Measurements from ENCODE around the gene TNPO1. TPM values are rescaled to one million over a fixed set of nuclear protein-coding genes. Genes with fewer than 3 reads are reported as not detected.

The TNPO1 gene
- total and polyA plus RNA-seq, 2 of the 13 experiments (the other 11 are each of a cell fraction or from before 2014, with no cell fraction given), result 26.7 to 123 TPM

DNA sequence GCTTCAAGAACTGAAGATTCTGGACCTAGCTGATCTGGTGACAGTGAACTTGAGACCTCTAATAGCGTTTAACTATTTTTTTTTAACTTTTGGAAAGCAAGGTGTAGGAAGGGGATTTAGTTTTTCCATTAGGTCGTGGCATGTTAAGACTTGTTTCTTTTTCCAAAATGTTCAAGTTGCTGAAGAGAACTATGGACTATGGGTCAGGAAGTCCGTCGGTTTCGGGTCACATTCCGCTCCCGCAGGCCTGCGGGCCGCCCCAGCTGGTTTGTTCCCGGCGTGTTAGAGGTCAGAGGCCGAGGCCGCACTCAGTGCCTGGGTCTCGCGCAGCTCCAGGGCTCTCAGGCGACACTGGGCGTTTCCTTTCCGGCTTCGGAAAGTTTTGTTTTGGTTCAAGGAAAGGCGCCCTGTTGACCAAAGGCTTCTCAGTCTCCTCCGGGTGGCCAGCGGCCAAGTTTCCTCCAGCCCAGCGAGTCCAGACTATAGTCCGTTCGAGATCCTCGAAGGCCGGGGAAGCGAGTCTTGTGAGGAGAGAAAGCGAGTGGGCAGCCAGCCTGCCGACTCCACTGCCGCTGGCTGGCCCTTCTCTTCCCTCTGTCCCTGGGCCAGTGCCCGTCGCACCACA, 138.8 kb downstream of the TNPO1 start (continued):
- no peak for TF ChIP-seq ZUFSP (CRISPR knock-in tag; IDR thresholded peaks at IDR 0.05; ENCODE audit: borderline replicate concordance)
- no peak for TF ChIP-seq RORA (CRISPR knock-in tag; IDR thresholded peaks at IDR 0.05)
- TF ChIP-seq ZNF724P (CRISPR knock-in tag; IDR thresholded peaks at IDR 0.05; ENCODE audit: borderline replicate concordance), result no peak
- no peak for TF ChIP-seq NFATC3 (CRISPR knock-in tag; IDR thresholded peaks at IDR 0.05)
- TF ChIP-seq DNMT3B (CRISPR knock-in tag; conservative IDR thresholded peaks at IDR 0.05), result no peak
- TF ChIP-seq ZNF12 (CRISPR knock-in tag; IDR thresholded peaks at IDR 0.05), result 0 out of 2 replicates have a peak, but pooled peaks have one; percentile 6
- TF ChIP-seq KLF11 (CRISPR knock-in tag; IDR thresholded peaks at IDR 0.05), result no peak
- no peak for TF ChIP-seq ZNF615 (CRISPR knock-in tag; IDR thresholded peaks at IDR 0.05; ENCODE audit: borderline replicate concordance)
- TF ChIP-seq, protein P1, sequence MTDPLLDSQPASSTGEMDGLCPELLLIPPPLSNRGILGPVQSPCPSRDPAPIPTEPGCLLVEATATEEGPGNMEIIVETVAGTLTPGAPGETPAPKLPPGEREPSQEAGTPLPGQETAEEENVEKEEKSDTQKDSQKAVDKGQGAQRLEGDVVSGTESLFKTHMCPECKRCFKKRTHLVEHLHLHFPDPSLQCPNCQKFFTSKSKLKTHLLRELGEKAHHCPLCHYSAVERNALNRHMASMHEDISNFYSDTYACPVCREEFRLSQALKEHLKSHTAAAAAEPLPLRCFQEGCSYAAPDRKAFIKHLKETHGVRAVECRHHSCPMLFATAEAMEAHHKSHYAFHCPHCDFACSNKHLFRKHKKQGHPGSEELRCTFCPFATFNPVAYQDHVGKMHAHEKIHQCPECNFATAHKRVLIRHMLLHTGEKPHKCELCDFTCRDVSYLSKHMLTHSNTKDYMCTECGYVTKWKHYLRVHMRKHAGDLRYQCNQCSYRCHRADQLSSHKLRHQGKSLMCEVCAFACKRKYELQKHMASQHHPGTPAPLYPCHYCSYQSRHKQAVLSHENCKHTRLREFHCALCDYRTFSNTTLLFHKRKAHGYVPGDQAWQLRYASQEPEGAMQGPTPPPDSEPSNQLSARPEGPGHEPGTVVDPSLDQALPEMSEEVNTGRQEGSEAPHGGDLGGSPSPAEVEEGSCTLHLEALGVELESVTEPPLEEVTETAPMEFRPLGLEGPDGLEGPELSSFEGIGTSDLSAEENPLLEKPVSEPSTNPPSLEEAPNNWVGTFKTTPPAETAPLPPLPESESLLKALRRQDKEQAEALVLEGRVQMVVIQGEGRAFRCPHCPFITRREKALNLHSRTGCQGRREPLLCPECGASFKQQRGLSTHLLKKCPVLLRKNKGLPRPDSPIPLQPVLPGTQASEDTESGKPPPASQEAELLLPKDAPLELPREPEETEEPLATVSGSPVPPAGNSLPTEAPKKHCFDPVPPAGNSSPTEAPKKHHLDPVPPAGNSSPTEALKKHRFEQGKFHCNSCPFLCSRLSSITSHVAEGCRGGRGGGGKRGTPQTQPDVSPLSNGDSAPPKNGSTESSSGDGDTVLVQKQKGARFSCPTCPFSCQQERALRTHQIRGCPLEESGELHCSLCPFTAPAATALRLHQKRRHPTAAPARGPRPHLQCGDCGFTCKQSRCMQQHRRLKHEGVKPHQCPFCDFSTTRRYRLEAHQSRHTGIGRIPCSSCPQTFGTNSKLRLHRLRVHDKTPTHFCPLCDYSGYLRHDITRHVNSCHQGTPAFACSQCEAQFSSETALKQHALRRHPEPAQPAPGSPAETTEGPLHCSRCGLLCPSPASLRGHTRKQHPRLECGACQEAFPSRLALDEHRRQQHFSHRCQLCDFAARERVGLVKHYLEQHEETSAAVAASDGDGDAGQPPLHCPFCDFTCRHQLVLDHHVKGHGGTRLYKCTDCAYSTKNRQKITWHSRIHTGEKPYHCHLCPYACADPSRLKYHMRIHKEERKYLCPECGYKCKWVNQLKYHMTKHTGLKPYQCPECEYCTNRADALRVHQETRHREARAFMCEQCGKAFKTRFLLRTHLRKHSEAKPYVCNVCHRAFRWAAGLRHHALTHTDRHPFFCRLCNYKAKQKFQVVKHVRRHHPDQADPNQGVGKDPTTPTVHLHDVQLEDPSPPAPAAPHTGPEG (CRISPR knock-in tag; IDR thresholded peaks at IDR 0.05), result no peak
- TF ChIP-seq ZNF777 (CRISPR knock-in tag; IDR thresholded peaks at IDR 0.05), result no peak
- no peak for TF ChIP-seq SMARCC2 (IDR thresholded peaks at IDR 0.05)
- no peak; the same call in 1 of the 2 replicates for TF ChIP-seq NCOA1 (CRISPR knock-in tag; IDR thresholded peaks at IDR 0.05)
- TF ChIP-seq SMAD9 (CRISPR knock-in tag; IDR thresholded peaks at IDR 0.05), result no peak
- no peak for TF ChIP-seq NFIC (IDR thresholded peaks at IDR 0.05; ENCODE audit: low read length)
- TF ChIP-seq RBM39 (IDR thresholded peaks at IDR 0.05; ENCODE audit: low read depth, low read length, poor library complexity, severe bottlenecking), result no peak
- no peak for TF ChIP-seq ZNF558 (CRISPR knock-in tag; IDR thresholded peaks at IDR 0.05; ENCODE audit: borderline replicate concordance)
- TF ChIP-seq DMAP1 (CRISPR knock-in tag; IDR thresholded peaks at IDR 0.05), result peak; percentile 68; the same call in 1 of the 2 replicates
- TF ChIP-seq ZNF17 (CRISPR knock-in tag; IDR thresholded peaks at IDR 0.05), result no peak
- TF ChIP-seq HNRNPH1 (optimal IDR thresholded peaks at IDR 0.05; ENCODE audit: low read depth, low read length), result no peak
- TF ChIP-seq, protein P2, sequence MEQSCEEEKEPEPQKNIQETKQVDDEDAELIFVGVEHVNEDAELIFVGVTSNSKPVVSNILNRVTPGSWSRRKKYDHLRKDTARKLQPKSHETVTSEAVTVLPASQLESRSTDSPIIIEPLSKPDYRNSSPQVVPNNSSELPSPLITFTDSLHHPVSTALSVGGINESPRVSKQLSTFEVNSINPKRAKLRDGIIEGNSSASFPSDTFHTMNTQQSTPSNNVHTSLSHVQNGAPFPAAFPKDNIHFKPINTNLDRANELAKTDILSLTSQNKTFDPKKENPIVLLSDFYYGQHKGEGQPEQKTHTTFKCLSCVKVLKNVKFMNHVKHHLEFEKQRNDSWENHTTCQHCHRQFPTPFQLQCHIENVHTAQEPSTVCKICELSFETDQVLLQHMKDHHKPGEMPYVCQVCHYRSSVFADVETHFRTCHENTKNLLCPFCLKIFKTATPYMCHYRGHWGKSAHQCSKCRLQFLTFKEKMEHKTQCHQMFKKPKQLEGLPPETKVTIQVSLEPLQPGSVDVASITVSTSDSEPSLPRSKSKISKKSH (CRISPR knock-in tag; IDR thresholded peaks at IDR 0.05; ENCODE audit: borderline replicate concordance), result no peak
- TF ChIP-seq ZNF549 (CRISPR knock-in tag; IDR thresholded peaks at IDR 0.05), result no peak
- TF ChIP-seq ETV6 (CRISPR knock-in tag; conservative IDR thresholded peaks at IDR 0.05), result no peak
- no peak for TF ChIP-seq ZNF839 (CRISPR knock-in tag; IDR thresholded peaks at IDR 0.05; ENCODE audit: borderline replicate concordance)
